Cardiac septum (tissue), 1 donor: ENCODE results near the gene GPR171. TPM values are rescaled to one million over a fixed set of nuclear protein-coding genes. Genes with fewer than 3 reads are reported as not detected.
"Not testable (repeated sequence)": the region's sequence is repeated elsewhere in the genome, so short reads cannot be mapped to it uniquely, and the experiment has no call there.

ENCODE experiments used
- DNase-seq: peaks from one replicate; pipeline ENCODE4 v3.0.0-alpha.2; 2020; ENCODE audit warnings: low spot score
- intact Hi-C: fragments of 100-400 bp; cut with DNase I; formaldehyde crosslinking; loops from one replicate; pipeline ENCODE4 v1.14.0; 2022
- long read RNA-seq: library from polyadenylated mRNA; unstranded; transcript quantifications from one replicate; pipeline ENCODE4 v2.0.0, GENCODE V29; 2021
- total RNA-seq: library from RNA; stranded (reverse); fragmentation: NEBNext Ultra II Directional; extraction: Animal tissue kit (Norgen Biotek cat#: 25700); gene quantifications from one replicate; pipeline ENCODE4 v1.2.1, GENCODE V29; 2021
- donor health status: DM: no; HTN: no; CAD: no.

GPR171 gene, protein sequence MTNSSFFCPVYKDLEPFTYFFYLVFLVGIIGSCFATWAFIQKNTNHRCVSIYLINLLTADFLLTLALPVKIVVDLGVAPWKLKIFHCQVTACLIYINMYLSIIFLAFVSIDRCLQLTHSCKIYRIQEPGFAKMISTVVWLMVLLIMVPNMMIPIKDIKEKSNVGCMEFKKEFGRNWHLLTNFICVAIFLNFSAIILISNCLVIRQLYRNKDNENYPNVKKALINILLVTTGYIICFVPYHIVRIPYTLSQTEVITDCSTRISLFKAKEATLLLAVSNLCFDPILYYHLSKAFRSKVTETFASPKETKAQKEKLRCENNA
- 0.32 TPM for total RNA-seq
- long read RNA-seq, partial matches to known transcripts: 0 of 2 reads
- long read RNA-seq, other reads (novel, unspliced or antisense): 0 of 2 reads

DNA sequence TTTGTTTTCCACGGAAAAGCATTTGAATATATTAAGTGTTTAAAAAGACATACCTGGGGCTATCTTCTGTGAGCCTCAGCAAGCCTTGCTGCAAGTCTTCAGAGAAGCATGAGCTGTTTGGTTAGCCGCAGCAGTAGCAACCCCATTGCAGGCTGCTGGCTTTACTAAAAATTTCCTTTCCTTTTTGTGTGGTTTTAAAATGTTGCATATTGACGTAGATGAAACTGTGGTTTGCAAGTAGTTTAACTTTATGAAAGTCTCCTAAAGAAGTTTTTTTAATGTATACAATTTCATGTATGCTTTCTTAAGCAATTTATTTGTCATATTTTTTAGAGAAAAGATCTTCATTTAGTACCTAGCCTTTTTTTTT, at the start of gene GPR171:
TSS of gene GPR171 (minus strand) at position 166 of the 370 bp plus-strand sequence. CDS start 3,830 bp downstream, outside the sequence.
- intact Hi-C loops: no loop called here
- DNase-seq: no peak

DNA sequence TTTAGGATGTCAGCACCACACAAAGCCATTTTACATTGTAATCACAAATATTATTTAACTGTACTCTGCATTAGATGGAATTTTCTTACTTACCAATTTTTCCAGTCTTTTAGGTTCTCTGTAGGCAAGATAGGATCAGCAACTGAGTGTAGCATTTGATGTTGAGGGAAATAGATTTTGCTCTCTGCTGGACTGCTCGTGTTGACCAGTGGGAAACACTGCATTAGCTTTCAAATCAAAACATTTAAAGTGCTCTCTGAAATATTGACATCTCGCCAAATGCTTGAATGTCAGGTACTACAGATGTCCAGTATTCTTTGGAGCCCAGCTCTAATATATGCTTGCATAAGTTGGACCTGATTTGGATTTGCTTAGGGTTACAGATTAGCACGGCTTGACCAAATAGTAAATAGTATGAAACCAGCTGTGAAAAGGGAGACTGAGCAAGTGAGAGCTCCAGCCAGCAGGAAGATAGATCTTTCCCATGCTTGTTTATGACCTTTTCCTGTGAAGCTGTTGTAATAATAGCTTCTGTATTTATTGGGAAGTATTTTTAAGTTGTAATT, 45.8 kb upstream of the GPR171 start:
- intact Hi-C loops: no loop called here
- DNase-seq: no peak

DNA sequence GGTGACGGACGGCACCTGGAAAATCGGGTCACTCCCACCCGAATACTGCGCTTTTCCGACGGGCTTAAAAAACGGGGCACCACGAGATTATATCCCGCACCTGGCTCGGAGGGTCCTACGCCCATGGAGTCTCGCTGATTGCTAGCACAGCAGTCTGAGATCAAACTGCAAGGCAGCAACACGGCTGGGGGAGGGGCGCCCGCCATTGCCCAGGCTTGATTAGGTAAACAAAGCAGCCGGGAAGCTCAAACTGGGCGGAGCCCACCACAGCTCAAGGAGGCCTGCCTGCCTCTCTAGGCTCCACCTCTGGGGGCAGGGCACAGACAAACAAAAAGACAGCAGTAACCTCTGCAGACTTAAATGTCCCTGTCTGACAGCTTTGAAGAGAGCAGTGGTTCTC, 39.0 kb upstream of the GPR171 start:
- intact Hi-C loops, DNase-seq: not testable (repeated sequence)

DNA sequence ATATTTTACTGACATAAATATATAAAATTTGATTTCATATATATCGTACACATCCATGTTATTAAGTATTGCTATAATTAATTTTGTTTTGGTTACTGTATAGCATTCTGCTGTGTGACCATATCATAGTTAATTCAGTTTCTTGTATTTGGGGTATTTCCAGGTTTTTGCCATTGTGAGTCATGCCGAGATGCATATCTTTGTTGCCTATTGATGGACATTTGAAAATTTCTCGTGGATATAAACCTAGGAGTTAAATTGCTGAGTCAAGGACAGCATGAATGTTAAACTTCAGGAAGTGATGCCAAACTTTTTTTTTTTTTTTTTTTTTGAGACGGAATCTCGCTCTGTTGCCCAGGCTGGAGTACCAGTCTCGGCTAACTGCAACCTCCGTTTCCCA, 33.7 kb upstream of the GPR171 start:
- intact Hi-C loops: no loop called here
- DNase-seq: no peak

DNA sequence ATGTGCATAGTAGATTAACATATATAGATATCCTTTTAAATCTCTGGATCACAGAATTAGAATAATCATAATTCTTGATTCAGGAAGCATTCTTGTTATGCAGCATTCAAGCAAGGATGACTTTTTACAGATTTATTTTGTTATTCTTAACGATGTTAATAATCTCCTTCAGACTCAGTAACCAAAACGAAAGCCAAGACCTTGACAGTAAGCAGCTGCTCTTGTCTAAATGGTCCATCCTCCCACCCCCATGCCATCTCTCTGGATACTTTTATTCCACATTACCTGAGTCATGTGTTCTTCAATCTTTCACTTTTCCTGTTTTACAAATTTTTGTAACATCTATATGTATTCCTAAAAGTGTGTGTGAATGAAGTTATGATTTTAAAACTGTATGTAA, 33.3 kb upstream of the GPR171 start:
- intact Hi-C loops: no loop called here
- DNase-seq: no peak

DNA sequence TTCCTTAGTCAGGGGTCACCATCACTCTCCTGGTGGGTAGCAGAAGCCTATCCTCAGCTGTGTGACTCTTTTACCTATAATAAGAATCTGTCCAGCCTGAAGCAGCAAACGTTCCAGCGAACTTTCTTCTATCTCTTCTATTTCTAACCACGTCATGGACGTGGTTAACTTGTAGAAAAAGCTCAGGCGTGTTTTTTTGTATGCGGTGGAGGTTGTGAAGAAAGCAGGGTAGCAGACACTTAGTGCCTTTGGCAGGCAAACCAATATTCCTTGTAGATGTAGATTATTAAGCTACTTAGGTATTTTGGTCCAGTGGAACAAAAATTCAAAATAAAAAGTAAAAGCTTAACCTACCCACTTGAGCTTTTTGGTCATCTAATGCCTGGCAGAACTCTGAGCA, 31.8 kb upstream of the GPR171 start:
- DNase-seq: no peak
- intact Hi-C loops: no loop called here

DNA sequence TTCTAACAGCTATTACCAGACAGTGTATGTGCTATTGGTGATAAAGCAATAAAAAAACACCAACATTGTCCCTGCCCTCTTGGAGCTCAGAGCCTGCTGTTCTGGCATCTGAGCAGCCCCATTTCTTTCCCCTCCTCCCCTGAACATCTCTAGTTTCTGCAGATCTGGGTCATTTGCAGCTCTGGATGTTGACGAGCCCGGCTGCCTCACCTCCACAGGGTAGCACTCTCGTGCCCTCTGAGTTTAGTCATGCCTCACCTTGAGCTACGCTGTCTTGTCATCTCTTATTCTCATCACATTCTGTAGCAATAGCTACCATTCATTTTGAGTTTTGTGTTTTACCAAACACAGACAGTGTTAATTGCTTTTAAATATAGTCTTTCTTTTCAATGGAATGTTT, 30.0 kb upstream of the GPR171 start:
- intact Hi-C loops: no loop called here
- DNase-seq: no peak

DNA sequence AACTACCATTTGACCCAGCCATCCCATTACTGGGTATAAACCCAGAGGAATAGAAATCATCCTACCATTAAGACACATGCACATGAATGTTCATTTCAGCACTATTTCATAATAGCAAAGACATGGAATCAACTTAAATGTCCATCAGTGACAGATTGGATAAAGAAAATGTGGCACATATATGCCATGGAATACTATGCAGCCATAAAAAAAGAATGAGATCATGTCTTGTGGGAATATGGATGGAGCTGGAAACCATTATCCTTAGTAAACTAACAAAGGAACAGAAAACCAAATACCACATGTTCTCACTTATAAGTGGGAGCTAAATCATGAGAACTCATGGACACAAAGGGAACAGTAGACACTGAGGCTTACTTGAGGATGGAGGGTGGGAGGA, 29.4 kb upstream of the GPR171 start:
- intact Hi-C loops, DNase-seq: not testable (repeated sequence)

DNA sequence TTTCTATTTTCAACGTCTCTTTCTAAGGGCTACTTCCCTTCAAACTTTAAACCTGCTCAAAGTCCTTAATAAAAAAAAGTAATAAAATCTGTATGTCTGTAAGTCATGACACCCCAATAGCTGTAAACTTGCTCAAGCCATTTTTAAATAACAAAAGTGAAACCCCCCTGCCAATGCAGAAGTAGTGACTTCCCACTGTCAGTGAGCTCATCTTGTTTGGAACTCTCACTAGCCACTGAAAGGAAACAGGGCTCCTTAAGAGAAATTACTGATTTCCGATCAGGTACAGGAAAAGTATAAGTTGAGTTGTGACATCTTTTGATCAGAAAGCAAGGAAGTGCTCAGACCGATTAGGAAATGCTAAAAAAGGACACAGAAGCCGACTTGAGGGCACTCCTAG, 27.6 kb upstream of the GPR171 start:
- intact Hi-C loops: no loop called here
- no peak for DNase-seq

DNA sequence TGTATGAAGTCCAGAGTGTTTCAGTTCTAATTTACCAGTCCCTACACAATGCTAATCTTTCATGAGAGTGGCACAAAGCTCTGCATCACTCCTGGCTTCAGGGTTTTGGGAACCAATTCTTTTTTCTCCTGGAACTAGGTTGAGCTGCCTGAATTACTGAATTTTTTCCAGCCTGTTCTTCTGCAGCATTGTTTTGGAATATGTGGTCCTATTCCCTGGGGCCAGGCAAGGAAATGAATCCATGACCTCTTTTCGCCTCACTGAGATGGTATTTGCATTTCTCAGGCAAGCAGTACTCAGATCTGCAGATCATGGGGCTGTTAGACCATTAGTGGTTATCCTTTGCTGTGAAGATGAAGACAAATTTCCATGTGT, 25.6 kb upstream of the GPR171 start:
- no peak for DNase-seq
- intact Hi-C loops: loop anchor here (5.0 to 10.0 kb wide), 4 partner anchors 61 to 689 kb away; no protein-coding TSS in a partner anchor

DNA sequence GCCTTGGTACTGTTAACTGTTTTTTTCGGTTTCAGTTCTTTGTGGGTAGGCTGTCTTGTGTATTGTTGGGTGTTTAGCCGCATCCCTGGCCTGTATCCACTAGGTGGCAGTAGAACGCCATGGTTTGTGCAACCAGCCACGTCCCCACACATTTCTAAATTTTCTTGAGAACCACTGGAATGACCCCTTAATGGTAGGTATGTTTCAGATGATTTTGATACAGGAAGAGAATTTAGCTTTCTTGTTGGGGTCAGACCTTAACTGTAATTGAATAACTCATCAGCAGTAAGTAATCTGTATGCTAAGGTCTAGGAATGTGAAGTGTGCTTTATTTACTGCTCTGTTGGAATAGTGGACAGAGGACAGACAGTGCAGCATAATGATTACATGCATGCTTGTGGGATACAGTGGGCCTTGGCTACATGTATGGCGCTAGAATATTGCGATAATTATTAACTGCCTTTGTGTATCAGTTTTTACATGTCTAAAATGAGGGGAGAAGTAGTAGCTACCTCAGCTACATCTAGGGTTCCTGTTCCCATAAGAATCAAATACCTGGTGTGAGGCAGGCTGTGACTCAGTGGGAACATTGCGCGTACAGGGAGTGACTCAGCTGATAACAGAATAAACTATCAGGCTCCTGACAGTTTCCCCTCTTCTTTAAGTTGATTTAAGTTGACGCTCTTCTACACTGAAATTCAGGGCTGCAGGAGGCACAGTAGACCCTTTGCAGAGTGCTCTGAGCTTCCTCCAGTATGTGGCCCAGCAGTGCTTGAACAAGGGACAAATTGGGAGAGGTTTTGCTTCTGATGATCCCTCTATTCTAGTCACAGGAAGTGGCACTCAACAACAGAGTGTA, 25.0 kb upstream of the GPR171 start:
- DNase-seq: peak; percentile 89
- intact Hi-C loops: loop anchor here (1.0 to 10.0 kb wide), 5 partner anchors 55 to 689 kb away; no protein-coding TSS in a partner anchor

DNA sequence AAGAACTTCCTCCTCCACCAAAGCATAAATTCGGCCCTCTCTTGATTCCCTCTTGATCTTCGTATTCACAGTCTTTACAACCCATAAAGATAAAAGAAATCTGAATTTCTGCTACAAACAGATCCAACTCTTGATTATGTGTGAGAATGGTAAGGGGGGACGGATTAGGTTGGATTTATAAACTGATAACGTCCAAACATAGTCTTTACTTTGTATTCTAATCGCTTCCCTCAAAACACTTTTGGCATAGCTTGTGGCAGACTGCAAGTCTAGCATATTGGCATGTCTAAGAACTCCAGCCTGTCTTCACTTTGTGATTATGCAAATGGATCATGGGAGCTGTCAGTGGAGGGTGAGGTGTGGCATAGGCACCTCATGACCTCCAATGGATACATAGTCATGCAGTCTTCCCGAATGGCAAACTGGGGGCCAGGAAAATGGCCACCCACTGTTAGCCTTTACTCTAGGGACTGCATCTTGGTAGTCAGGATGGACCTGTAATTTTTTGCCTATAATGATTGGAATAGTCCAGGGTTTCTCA, 24.3 kb upstream of the GPR171 start:
- DNase-seq: no peak
- intact Hi-C loops: loop anchor here (1.0 to 10.0 kb wide), 5 partner anchors 56 to 690 kb away; no protein-coding TSS in a partner anchor

DNA sequence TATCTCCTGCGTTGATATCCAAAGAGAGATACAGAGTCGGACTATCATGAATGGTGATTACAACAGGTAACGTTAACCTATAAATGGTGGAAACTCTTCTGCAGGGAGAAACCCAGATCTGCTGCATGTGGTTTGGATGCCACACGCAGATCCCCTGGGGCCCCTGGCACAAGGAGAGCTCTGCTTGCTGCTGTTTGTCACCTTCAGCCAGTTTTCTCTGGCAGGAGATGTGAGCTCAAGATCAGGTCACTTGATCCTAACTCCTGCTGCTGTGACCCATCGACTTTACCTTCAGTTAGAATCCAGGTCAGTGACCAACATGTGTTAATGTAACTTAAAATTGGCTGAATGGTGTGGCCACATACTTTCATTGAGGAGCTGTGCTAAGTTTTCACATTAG, 23.8 kb upstream of the GPR171 start:
- no peak for DNase-seq
- intact Hi-C loops: loop anchor here (1.0 to 10.0 kb wide), 5 partner anchors 56 to 690 kb away; no protein-coding TSS in a partner anchor

DNA sequence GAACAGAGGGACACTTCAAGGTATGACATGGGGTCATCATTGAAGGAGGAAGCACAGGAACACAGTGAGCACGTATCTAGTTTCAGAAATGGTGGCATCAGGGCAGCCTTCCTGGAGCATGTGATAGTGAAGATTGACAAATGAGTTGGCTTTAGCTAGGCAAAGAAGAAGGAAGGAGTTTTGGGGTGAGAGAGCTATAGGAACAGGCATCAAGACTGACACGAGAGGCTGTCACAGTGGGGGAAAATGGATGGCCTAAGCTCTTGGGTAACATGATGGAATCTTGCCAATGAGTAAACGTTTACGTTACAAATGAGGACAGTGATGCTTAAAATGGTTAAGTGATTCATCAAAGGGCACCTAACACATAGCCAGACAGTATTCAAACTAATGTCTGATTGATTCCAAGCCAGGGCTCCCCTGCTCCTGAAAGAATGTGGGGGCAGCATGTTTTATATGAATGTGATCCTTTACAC, 23.1 kb upstream of the GPR171 start:
- intact Hi-C loops: loop anchor here (5.0 to 10.0 kb wide), 4 partner anchors 59 to 691 kb away; no protein-coding TSS in a partner anchor
- DNase-seq: no peak

DNA sequence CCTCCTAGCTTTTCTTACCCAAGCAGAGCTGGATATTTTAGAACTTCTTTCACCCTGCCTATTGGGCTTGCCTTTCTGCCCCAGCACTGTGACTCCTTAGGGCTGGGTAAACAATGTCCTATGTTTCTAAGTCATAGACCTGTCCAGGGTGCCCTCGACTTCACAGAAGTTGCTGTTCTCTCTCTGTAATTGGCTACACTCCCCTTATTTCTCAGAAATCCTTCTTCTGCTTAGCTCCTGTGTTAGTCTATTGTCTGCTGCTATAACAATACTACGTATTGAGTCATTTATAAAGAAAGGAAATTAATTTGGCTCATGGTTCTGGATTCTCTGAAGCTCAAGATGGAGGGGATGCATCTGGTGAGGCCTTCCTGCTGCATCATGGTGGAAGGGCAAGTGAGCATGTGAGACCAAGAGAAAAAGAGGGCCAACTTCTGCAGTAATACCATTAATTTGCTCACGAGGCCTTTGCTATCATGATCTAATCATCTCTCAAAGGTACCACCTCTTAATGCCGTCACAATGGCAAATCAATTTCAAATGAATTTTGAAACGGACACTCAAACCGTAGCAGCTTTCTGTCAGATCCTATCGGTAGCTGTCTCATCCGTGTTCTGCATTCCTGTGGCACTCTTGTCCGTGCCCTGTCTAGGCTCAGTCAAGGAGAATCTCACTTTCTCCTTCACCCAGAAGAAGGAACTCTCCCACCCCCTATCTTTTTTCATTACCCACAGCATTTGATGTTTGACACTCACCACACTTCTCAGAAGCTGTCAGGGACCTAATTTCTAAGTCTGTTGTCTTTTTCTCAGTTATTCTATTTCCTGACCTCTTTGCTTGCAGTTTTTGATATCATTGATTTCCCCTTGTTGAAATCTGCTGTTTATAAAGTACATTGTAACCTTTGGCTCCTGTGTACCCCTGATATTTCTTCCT, 22.3 kb upstream of the GPR171 start:
- intact Hi-C loops: loop anchor here (5.0 to 10.0 kb wide), 4 partner anchors 58 to 692 kb away; no protein-coding TSS in a partner anchor
- no peak for DNase-seq

DNA sequence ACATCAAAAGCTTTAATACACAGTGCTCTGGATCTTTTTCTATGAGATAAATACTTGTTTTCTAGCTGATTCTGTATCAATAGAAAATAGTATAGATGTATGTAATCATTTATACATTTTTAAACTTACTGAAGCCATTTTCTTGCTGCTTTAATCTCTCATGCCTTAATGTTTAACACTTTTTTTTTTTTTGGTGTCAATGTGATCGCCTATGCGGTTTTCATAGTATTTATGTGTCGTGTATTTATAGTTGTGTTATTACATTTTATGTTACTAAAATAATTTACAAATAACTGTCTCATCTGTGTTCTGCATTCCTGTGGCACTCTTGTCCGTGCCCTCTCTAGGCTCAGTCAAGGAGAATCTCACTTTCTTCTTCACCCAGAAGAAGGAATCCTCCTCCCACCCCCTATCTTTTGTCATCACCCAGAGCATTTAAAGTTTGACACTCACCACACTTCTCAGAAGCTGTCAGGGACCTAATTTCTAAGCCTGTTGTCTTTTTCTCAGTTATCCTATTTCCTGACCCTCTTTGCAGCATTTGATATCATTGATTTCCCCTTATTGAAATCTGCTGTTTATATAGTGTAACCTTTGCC, 21.4 kb upstream of the GPR171 start:
- intact Hi-C loops: loop anchor here (10.0 kb wide), 1 partner anchor 210 kb away; no protein-coding TSS in a partner anchor

DNA sequence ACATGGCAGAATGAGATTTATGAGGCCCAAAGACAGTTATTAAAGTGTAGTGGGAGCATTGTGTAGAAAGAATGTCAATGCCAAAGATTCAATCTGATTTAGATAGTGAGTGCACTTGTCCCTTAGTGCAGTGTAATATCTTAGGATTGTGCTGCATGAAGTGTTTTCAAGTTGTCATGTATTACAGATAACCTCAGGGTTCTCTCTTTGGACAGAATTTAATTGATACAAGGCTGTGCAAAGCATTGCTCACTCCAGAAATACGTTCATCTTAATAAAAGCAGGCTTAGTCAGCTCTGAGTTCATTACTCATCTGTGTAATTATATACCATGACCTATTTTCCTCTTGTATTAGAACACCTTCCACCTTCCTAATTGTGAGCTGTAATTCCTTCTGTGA, 16.0 kb upstream of the GPR171 start:
- DNase-seq: no peak
- intact Hi-C loops: no loop called here

More for the DNA sequence above, 21.4 kb upstream of the GPR171 start:
- no peak for DNase-seq

DNA sequence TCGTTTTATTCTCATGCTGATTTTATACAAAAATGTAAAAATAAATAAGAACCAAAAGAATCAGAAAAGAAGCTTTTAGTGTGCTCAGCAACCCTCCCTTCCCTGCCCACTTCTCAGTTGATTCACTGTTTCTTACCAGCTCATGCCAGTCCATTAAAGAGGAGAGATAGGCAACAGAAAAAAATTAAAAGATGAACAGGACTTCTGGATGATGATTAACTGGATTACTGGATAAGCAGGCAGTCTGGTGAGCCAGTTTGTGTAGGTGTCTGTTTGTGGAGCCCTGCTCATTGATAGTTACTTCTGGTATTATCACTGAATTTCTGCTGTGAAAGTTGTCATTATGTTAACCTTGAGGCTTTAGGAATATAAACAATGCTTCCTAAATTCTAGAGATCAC, 15.1 kb upstream of the GPR171 start:
- intact Hi-C loops: no loop called here
- no peak for DNase-seq
